ENCODE measurements around the gene SSTR5.

The SSTR5 gene

DNA sequence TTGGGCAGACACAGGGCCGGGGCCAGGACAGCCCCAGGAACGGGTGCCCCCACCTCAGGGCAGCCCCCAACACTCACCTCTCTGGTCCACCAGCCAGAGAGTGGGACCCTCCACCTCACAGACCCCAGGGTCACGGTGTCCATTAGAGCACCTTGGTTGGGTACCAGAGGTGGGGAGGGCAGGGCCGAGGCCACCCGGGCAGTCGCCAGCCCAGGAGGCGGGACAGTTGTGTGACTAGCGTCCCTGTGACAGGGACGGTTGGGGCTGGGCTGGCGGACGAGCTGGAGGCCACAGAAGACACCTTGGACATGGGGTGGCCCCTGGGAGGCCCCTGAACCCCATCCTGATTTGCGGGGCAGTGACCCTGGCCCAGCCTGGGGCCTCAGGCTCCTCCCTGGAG is 35.2 kb downstream of the SSTR5 start:
- DNase-seq = no peak

DNA sequence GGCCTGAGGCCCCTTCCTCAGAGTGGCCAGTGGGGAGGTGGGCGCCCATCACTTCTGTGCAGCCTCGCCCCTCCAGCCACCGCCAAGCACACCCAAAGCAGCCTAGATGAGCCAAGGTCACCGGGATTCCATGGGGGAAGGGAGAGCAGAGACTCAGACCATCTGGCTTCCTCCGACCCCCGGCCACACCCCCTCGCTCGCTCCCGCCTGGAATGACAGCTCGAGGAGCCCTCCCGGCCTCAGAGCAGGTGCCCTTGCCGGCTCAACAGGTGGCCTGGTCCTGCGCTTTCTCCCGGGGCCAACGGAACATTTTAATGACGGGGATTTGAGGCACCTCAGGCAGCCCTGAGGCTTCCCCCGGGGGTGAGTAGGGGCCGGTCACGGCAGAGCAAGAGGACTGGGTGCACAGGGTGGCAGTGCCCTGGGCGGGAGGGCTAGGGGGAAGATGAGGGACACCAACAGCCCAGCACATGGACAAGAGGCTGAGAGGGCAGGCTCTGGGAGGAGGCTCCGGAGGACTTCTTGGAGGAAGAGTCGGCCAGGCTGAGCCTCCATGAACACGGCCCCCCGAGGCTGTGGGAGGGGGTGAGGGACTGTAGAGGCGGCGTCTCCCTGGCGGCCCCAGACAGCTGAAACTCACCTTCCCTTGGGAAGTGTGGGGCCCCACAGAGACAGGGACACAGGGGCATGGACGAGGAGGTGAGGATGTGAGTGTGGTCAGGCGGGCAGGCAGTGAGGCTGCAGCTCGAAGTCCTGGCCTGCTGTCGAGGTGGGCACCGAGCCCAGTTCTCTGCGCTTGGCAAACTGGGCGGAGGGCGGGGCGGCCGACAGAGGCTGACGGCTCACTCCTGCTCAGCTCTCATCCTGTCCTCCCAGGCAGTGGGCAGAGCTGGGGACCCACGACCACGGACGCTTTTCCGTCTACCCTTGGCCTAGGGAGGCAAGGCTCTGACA is 36.0 kb downstream of the SSTR5 start:
- DNase-seq = no peak

DNA sequence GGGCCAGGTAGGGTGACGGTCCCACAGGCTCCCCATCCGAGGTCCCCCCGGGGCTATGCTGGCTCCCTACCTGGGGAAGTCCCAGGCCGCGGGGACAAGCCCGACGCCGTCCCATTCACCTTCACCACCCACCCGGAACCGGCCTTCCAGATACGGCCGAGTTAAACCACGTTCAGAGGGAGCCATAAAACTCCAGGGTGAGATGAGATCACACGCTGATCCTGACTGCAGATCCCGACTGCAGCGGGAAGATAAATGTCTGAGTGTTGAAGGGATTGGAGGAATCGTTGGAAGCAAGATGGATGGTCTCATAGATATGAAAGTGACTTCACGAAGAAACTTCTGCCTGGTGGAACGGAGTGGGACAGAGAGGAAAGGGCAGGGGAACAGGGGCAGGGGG is 37.1 kb downstream of the SSTR5 start:
- no peak for DNase-seq

- DNase-seq = no peak
Observed at GRCh38 chr16:1112506-1113184, 40.1 kb downstream of the SSTR5 start.

DNA sequence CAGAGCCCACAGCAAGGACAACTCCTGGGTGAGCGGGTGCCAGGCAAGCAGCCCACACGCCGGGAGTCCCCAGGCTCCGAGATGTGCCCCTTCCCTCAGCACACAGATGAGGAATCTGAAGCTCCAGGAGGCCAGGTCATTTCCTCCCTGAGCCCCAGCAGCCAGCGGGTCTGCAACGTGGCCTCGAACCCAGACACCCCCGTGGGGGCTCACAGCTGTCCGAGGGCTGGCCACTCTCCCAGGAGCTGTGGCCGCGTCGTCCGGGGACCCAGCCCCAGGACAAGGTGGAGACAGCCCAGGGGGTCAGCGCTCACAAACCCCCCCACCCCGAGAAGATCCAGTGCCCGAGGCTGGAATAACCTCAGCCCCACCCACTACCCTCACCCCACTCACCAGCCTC is 40.9 kb downstream of the SSTR5 start:
- no peak for DNase-seq

DNA sequence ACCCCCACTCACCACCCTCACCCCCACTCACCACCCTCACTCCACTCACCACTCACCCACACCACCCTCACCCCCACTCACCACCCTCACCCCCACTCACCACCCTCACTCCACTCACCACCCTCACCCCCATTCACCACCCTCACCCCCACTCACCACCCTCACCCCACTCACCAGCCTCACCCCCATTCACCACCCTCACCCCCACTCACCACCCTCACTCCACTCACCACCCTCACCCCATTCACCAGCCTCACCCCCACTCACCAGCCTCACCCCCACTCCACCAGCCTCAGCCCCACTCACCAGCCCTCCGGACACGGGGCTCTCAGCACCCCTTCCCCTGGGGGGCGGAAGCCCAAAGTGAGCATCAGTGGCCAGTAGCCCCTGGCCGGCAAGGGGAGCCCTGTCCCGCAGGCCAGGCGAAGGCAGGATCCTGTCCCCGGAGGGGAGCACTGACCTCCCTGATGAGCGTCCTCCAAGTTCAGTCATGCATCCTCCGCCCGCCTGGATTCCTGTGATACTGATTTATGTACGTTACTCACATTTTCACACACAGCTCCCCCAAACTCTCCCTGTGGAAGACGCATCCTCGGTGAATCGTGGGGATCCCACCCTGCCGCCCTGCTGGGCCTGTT is 41.5 kb downstream of the SSTR5 start:
- DNase-seq = no peak

DNA sequence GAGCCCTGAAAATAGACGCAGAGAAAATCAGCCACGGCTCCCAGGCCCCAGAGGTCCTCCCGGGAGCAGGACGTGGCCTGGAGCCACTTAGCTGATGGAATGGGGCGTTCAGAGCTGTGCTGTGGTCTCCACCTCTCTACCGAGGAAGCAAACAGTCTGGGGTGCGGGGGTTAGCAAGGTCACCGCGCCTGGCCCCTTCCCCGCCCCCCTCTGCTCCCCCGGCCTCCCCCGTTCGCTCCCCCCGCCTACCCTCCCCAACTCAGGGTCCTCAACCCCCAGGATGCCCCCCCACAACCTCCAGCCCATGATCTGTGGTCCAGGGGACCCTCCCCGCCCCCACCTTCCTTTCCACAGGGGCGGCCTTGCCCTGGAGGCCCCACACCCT is 44.1 kb downstream of the SSTR5 start:
- no peak for DNase-seq

- DNase-seq = no peak
Observed at GRCh38 chr16:1117176-1117900, 44.8 kb downstream of the SSTR5 start.

GRCh38 chr16:1117926-1118325 is 45.4 kb downstream of the SSTR5 start:
- DNase-seq = no peak

DNA sequence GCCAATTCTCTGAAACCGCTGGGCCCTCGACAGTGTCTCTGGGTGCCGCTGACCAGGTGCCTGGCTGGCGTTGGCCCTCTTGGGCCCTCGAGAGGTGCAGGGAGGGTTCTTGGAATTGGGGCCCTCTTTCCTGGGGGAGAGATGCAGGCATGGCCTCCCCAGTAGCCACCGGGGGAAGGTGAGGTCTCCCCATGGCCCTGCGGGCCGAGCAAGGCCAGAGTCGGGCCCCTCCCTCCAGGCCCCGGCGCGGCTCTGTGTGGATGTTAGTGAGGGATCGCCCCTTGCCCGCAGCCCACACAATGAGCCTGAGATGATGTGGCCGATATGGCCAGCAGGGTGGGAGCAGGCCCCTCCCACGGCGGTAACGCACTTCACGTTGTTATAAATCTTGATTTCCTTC is 46.6 kb downstream of the SSTR5 start:
- no peak for DNase-seq

- DNase-seq = no peak
Observed at GRCh38 chr16:1119766-1120576, 47.4 kb downstream of the SSTR5 start.

- no peak for DNase-seq
Observed at GRCh38 chr16:1120577-1120941, 48.0 kb downstream of the SSTR5 start.

DNA sequence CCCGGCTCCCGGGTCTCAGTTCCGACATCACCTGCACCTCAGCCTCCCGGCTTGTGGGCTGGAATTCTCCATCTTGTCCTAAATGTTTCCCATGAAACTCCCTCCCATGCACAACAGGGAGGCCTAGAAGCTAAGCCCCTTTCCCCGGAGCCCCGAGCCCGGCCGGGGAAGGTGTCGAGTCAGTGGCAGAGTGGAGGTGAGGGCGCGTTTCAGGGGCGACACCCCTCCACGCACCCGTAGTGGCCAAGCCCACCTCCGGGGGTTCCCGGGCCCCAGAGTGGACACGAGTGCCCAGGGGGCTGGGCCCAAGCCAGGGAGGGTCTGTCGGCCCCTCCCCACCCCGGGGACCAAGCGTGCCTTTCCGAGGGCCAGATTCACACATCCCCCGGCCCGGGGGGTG is 48.5 kb downstream of the SSTR5 start:
- DNase-seq = no peak

GRCh38 chr16:1121601-1122397 is 49.3 kb downstream of the SSTR5 start:
- DNase-seq = no peak

- DNase-seq = no peak
Observed at GRCh38 chr16:1122398-1122765, 49.8 kb downstream of the SSTR5 start.

- DNase-seq = no peak
Observed at GRCh38 chr16:1123525-1124230, 51.1 kb downstream of the SSTR5 start.

- no peak for DNase-seq
Observed at GRCh38 chr16:1124291-1124690, 51.7 kb downstream of the SSTR5 start.

GRCh38 chr16:1124795-1125194 is 52.2 kb downstream of the SSTR5 start:
- DNase-seq = no peak

GRCh38 chr16:1125471-1125870 is 52.9 kb downstream of the SSTR5 start:
- DNase-seq = peak; percentile 31

DNA sequence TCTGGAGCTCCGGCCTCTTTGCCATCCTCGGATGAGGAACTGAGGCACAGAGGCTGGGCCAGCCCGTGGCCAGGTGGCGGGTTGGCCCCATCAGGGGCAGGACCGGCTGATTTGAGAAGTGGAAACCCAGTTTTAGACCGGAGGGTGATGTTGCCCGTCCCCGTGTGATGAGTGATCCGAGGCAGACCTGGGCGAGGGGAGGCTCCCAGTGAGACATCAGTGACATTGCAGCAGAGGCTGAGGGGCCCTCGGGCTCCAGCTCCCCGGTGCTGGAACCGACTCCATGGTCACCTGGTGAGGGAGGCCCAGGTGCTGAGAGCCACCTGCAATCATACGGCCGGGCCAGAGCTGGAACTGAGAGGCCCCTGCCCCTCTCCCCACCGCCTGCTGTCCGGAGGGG is 53.5 kb downstream of the SSTR5 start:
- DNase-seq = no peak

GRCh38 chr16:1126586-1126985 is 54.0 kb downstream of the SSTR5 start:
- DNase-seq = no peak

All from activated CD4-positive, alpha-beta T cell treated with anti-CD3 and anti-CD28 coated beads, Interleukin-10, Interleukin-2, amounts not matched to agents 100 ng/mL and 50 ng/mL, durations not matched to agents 16 hours and 8 hours (primary cell).